Spleen (tissue), 7 donors: ENCODE data around the gene NGF.

Experiments
- CTCF ChIP-seq, 11 experiments: fragments of 200-600 bp in 7 of 11; fragments of 450-650 bp in 4 of 11; sonication (generic) in 4 of 11; IDR thresholded peaks in 8 of 11; conservative IDR thresholded peaks in 3 of 11; 1 replicate in 7 of 11; 2 replicates in 4 of 11; pipeline versions ENCODE4 v1.4.0 to v1.8.0; 2016 to 2021; ENCODE audit warnings: antibody characterized with exemption in 11 of 11, inconsistent platforms in 4 of 11, mild to moderate bottlenecking in 1 of 11
- POLR2A ChIP-seq, 3 donors: fragments of 450-650 bp; IDR thresholded peaks; one replicate each; pipeline ENCODE4 v1.5.1; 2017; ENCODE audit warnings: antibody characterized with exemption in 3 of 3, mild to moderate bottlenecking in 1 of 3
- donor health status: DM: no; HTN: no; CAD: no; lungs with moderate emphysema.
- donor health status: DM: no; HTN: no; CAD: no.
- donor health status: DM: no; HTN: no; CAD: no.

- TF ChIP-seq POLR2A (IDR thresholded peaks at IDR 0.05) (no peak), CTCF (IDR thresholded peaks at IDR 0.05 in 8 of 11, conservative IDR thresholded peaks at IDR 0.05 in 3 of 11) (no peak)
Measured at GRCh38 chr1:115289940-115290339, 48.1 kb downstream of the NGF start.
